HepG2 (cell line): ENCODE data around the gene COMMD1. TPM values are rescaled to one million over a fixed set of nuclear protein-coding genes. Genes with fewer than 3 reads are reported as not detected.
A peak's percentile ranks its signal among the peaks of the same experiment; 100 is the strongest.

Experiments used
- ASH2L ChIP-seq: fragments of 300-600, 200-600 bp; sonication (generic); IDR thresholded peaks from 2 replicates; pipeline ENCODE4 v1.7.0; 2017; ENCODE audit warnings: low read depth, mild to moderate bottlenecking, moderate library complexity, mixed read lengths, low read length; ENCODE audit not compliant: insufficient read length
- CBX1 ChIP-seq: IDR thresholded peaks from one replicate; pipeline ENCODE4 v1.6.1; 2016; ENCODE audit warnings: antibody characterized with exemption, low read depth
- ERF ChIP-seq: IDR thresholded peaks from 2 replicates; pipeline ENCODE4 v1.6.1; 2018; ENCODE audit warnings: missing biosample characterization, missing genetic modification reagents
- FOXA1 ChIP-seq, 2 experiments: fragments of 450-650 bp in 1 of 2; sonication (generic) in 1 of 2; formaldehyde crosslinking in 1 of 2; IDR thresholded peaks; 2 replicates each; pipeline versions ENCODE4 v1.4.0 to v1.6.1; 2016 to 2020; ENCODE audit warnings: missing genetic modification reagents in 1 of 2
- KDM2A ChIP-seq: sonication (generic); formaldehyde crosslinking; IDR thresholded peaks from 2 replicates; pipeline ENCODE4 v1.4.0; 2020; ENCODE audit warnings: low read depth, missing genetic modification reagents, borderline replicate concordance
- NCOA2 ChIP-seq: sonication (generic); formaldehyde crosslinking; IDR thresholded peaks from 2 replicates; pipeline ENCODE4 v1.8.0; 2022; ENCODE audit warnings: inconsistent platforms
- SRF ChIP-seq: IDR thresholded peaks from 2 replicates; pipeline ENCODE4 v1.6.1; 2011; ENCODE audit warnings: mild to moderate bottlenecking, low read depth, low read length, moderate library complexity
- ZMYM2 ChIP-seq: sonication (generic); formaldehyde crosslinking; IDR thresholded peaks from 2 replicates; pipeline ENCODE4 v1.8.0; 2022; ENCODE audit warnings: mild to moderate bottlenecking, missing genetic modification reagents
- ZMYM4 ChIP-seq: sonication (generic); formaldehyde crosslinking; IDR thresholded peaks from 2 replicates; pipeline ENCODE4 v1.8.1; 2023; ENCODE audit warnings: mild to moderate bottlenecking, missing genetic modification reagents
- ZNF121 ChIP-seq: sonication (generic); formaldehyde crosslinking; IDR thresholded peaks from 2 replicates; pipeline ENCODE4 v1.5.0; 2020; ENCODE audit warnings: mild to moderate bottlenecking, missing genetic modification reagents
- polyA plus RNA-seq, 8 experiments: library from polyadenylated mRNA; depleted of rRNA in 3 of 8; stranded (reverse) in 7 of 8; unstranded in 1 of 8; fragments of >200 nt; fragmentation: Illumina TruSeq in 4 of 8; extraction: Trizol in 4 of 8; gene quantifications; 2 replicates each; pipeline versions ENCODE4 v1.2.1 to v1.2.3, GENCODE V29; 2011 to 2016; ENCODE audit warnings: low read depth in 4 of 8, missing spikeins in 1 of 8, mixed read lengths in 1 of 8; ENCODE audit not compliant: insufficient read depth in 1 of 8
- total RNA-seq, 5 experiments: library from RNA; depleted of rRNA; stranded (reverse); fragments of >200 nt; fragmentation: Illumina TruSeq; extraction: Trizol; gene quantifications; 2 replicates each; pipeline ENCODE4 v1.2.3, GENCODE V29; 2016; ENCODE audit warnings: low read depth in 1 of 5
- TF ChIP-seq, protein P1 (sequence below): sonication (generic); formaldehyde crosslinking; IDR thresholded peaks from one replicate; pipeline ENCODE4 v1.5.1; 2020; ENCODE audit warnings: mild to moderate bottlenecking, missing genetic modification reagents; ENCODE audit errors: not compliant biosample characterization
- TF ChIP-seq, protein P2 (sequence below): sonication (generic); formaldehyde crosslinking; IDR thresholded peaks from 2 replicates; pipeline ENCODE4 v1.4.0; 2020; ENCODE audit warnings: missing genetic modification reagents, borderline replicate concordance
- TF ChIP-seq, protein P3 (sequence below), 2 experiments: sonication (generic) in 1 of 2; formaldehyde crosslinking in 1 of 2; IDR thresholded peaks; 2 replicates each; pipeline versions ENCODE4 v1.5.1 to v1.6.1; 2011 to 2020; ENCODE audit warnings: borderline replicate concordance in 1 of 2, low read depth in 1 of 2, low read length in 1 of 2, mild to moderate bottlenecking in 1 of 2, missing genetic modification reagents in 1 of 2, moderate library complexity in 1 of 2

The COMMD1 gene
- total and polyA plus RNA-seq, 2 of the 13 experiments (the other 11 are each of a cell fraction or from before 2014, with no cell fraction given), result 25.7 to 105 TPM

DNA sequence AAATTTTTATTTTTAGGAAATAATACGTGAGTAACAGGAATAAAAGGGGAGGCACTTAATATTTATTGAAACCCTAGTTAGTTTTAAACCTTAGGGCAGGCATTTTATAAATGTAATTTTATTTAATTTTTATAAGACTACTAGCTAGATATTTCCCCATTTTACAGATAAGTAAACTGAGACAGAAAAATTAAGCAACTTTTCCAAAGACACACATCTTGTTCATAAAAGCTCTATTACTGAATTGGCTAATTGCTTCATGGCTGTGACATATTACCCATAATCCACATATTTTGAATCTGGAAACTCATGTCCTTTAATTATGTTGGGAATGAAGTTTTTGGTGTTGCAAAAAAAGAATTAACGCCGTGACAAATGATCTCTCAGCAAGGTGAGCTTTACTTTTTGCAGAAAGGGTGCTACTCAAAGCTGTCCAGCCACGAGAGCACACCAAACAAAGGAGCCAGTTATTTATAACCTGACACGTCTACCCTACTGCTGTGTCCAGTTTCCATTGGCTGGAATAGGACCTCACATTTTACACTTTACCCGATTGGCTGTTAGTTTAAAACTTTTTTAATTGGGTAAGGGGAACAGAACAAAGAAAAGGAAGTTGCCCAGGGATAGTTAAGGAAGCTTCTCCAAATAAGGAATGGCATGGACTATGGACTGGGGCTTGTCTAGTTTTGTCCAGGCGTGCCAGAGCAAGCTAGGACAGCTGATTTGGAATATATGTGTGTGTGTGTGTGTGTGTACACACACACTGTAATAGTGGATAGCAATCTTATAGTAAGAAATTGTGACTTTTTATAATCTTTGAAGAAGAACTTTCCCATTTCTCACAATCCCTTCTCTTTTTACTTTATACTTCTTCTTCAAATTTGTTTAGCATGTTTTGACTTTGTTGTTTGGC, 54.2 kb downstream of the COMMD1 start (continued):
- TF ChIP-seq, protein P1, sequence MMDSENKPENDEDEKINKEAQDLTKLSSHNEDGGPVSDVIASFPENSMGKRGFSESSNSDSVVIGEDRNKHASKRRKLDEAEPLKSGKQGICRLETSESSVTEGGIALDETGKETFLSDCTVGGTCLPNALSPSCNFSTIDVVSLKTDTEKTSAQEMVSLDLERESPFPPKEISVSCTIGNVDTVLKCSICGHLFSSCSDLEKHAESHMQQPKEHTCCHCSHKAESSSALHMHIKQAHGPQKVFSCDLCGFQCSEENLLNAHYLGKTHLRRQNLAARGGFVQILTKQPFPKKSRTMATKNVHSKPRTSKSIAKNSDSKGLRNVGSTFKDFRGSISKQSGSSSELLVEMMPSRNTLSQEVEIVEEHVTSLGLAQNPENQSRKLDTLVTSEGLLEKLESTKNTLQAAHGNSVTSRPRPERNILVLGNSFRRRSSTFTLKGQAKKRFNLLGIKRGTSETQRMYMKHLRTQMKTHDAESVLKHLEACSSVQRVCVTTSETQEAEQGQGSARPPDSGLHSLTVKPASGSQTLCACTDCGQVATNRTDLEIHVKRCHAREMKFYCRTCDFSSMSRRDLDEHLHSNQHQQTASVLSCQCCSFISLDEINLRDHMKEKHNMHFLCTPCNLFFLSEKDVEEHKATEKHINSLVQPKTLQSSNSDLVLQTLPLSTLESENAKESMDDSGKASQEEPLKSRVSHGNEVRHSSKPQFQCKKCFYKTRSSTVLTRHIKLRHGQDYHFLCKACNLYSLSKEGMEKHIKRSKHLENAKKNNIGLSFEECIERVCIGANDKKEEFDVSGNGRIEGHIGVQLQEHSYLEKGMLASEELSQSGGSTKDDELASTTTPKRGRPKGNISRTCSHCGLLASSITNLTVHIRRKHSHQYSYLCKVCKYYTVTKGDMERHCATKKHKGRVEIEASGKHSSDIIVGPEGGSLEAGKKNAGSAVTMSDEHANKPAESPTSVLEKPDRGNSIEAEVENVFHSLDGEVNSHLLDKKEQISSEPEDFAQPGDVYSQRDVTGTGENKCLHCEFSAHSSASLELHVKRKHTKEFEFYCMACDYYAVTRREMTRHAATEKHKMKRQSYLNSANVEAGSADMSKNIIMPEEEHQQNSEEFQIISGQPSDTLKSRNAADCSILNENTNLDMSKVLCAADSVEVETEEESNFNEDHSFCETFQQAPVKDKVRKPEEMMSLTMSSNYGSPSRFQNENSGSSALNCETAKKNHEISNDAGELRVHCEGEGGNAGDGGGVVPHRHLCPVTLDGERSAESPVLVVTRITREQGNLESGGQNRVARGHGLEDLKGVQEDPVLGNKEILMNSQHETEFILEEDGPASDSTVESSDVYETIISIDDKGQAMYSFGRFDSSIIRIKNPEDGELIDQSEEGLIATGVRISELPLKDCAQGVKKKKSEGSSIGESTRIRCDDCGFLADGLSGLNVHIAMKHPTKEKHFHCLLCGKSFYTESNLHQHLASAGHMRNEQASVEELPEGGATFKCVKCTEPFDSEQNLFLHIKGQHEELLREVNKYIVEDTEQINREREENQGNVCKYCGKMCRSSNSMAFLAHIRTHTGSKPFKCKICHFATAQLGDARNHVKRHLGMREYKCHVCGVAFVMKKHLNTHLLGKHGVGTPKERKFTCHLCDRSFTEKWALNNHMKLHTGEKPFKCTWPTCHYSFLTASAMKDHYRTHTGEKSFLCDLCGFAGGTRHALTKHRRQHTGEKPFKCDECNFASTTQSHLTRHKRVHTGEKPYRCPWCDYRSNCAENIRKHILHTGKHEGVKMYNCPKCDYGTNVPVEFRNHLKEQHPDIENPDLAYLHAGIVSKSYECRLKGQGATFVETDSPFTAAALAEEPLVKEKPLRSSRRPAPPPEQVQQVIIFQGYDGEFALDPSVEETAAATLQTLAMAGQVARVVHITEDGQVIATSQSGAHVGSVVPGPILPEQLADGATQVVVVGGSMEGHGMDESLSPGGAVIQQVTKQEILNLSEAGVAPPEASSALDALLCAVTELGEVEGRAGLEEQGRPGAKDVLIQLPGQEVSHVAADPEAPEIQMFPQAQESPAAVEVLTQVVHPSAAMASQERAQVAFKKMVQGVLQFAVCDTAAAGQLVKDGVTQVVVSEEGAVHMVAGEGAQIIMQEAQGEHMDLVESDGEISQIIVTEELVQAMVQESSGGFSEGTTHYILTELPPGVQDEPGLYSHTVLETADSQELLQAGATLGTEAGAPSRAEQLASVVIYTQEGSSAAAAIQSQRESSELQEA (CRISPR knock-in tag), result no peak
- TF ChIP-seq NCOA2 (CRISPR knock-in tag) (peak; percentile 15; the same call in 1 of the 2 replicates), ZNF121 (peak; percentile 70; the same call in 1 of the 2 replicates), ERF (0 out of 2 replicates have a peak, but pooled peaks have one; percentile 28), SRF (peak; percentile 88), ZMYM2 (0 out of 2 replicates have a peak, but pooled peaks have one; percentile 11), KDM2A (CRISPR knock-in tag) (no peak), FOXA1 (IDR thresholded peaks at IDR 0.05) (no peak), FOXA1 (CRISPR knock-in tag; IDR thresholded peaks at IDR 0.05) (peak; percentile 73), ZMYM4 (peak; percentile 91), ASH2L (peak; percentile 17), CBX1 (no peak)
- TF ChIP-seq, protein P2, sequence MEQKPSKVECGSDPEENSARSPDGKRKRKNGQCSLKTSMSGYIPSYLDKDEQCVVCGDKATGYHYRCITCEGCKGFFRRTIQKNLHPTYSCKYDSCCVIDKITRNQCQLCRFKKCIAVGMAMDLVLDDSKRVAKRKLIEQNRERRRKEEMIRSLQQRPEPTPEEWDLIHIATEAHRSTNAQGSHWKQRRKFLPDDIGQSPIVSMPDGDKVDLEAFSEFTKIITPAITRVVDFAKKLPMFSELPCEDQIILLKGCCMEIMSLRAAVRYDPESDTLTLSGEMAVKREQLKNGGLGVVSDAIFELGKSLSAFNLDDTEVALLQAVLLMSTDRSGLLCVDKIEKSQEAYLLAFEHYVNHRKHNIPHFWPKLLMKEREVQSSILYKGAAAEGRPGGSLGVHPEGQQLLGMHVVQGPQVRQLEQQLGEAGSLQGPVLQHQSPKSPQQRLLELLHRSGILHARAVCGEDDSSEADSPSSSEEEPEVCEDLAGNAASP (CRISPR knock-in tag), result no peak
- TF ChIP-seq, protein P3, sequence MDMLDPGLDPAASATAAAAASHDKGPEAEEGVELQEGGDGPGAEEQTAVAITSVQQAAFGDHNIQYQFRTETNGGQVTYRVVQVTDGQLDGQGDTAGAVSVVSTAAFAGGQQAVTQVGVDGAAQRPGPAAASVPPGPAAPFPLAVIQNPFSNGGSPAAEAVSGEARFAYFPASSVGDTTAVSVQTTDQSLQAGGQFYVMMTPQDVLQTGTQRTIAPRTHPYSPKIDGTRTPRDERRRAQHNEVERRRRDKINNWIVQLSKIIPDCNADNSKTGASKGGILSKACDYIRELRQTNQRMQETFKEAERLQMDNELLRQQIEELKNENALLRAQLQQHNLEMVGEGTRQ (IDR thresholded peaks at IDR 0.05; ENCODE audit: low read depth, low read length), result no peak
- TF ChIP-seq, protein P3 (CRISPR knock-in tag; IDR thresholded peaks at IDR 0.05; ENCODE audit: borderline replicate concordance), result peak; percentile 37; the same call in 1 of the 2 replicates
